ENCODE data around the gene RELN.

GRCh38 chr7:103936558-103936957, 52.9 kb downstream of the RELN start:
- TF ChIP-seq CTCF (IDR thresholded peaks at IDR 0.05), result no peak
- no peak for TF ChIP-seq POLR2AphosphoS5 (IDR thresholded peaks at IDR 0.05; ENCODE audit: insufficient read depth in 1 of 2, low read depth in 1 of 2)
